ENCODE data around the gene CCNC.

CCNC gene, protein sequence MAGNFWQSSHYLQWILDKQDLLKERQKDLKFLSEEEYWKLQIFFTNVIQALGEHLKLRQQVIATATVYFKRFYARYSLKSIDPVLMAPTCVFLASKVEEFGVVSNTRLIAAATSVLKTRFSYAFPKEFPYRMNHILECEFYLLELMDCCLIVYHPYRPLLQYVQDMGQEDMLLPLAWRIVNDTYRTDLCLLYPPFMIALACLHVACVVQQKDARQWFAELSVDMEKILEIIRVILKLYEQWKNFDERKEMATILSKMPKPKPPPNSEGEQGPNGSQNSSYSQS

GRCh38 chr6:99568103-99568933 is at the start of gene CCNC:
CCNC (minus strand) TSS chr6:99568660; CDS start chr6:99568527, 133 bp downstream.
- Histone ChIP-seq H3K4me3 (ENCODE audit: low read depth in 1 of 2, low read length in 1 of 2) (peak within 1 kb of the TSS; percentile 67 to 78), H3K9me3 (no peaks in the 10 kb centered on the region), H3K4me1 (ENCODE audit: control insufficient read depth in 1 of 2, insufficient read depth in 1 of 2, low read depth in 1 of 2, low read length in 1 of 2) (peaks cover 7% of the 10 kb centered on the region in 2 experiments), H3K27me3 (no peaks in the 10 kb centered on the region), H3K27ac (peak within 1 kb of the TSS; percentile 69), H3K36me3 (no peaks in the 10 kb centered on the region)
- TF ChIP-seq, protein P1, sequence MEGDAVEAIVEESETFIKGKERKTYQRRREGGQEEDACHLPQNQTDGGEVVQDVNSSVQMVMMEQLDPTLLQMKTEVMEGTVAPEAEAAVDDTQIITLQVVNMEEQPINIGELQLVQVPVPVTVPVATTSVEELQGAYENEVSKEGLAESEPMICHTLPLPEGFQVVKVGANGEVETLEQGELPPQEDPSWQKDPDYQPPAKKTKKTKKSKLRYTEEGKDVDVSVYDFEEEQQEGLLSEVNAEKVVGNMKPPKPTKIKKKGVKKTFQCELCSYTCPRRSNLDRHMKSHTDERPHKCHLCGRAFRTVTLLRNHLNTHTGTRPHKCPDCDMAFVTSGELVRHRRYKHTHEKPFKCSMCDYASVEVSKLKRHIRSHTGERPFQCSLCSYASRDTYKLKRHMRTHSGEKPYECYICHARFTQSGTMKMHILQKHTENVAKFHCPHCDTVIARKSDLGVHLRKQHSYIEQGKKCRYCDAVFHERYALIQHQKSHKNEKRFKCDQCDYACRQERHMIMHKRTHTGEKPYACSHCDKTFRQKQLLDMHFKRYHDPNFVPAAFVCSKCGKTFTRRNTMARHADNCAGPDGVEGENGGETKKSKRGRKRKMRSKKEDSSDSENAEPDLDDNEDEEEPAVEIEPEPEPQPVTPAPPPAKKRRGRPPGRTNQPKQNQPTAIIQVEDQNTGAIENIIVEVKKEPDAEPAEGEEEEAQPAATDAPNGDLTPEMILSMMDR (IDR thresholded peaks at IDR 0.05), result no peak

DNA sequence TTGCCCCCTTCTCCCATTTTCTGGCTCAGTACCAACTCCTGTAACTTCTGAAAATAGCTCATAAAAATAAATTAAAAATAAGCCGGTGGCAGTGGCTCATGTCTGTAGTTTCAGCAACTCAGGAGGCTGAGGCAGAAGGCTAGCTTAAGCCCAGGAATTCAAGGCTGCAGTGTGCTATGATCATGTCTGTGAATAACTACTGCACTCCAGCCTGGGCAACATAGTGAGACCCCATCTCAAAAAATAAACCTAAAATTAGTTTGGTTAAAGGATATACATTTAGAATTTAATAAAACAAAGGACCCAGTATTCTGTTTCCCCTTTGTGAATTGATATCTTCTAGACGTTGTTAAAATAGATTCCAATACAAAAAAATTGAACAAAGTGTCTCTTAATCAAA is 48.7 kb upstream of the CCNC start:
- TF ChIP-seq, protein P1 (IDR thresholded peaks at IDR 0.05), result no peak
- Histone ChIP-seq H3K4me3 (ENCODE audit: low read depth in 1 of 2, low read length in 1 of 2) (no peak overlapping the region), H3K9me3 (no peaks in the 10 kb centered on the region), H3K27ac (no peak overlapping the region), H3K36me3 (no peaks in the 10 kb centered on the region), H3K27me3 (peaks cover 100% of the 10 kb centered on the region), H3K4me1 (ENCODE audit: control insufficient read depth in 1 of 2, insufficient read depth in 1 of 2, low read depth in 1 of 2, low read length in 1 of 2) (peaks cover 16 to 20% of the 10 kb centered on the region in 2 experiments)

DNA sequence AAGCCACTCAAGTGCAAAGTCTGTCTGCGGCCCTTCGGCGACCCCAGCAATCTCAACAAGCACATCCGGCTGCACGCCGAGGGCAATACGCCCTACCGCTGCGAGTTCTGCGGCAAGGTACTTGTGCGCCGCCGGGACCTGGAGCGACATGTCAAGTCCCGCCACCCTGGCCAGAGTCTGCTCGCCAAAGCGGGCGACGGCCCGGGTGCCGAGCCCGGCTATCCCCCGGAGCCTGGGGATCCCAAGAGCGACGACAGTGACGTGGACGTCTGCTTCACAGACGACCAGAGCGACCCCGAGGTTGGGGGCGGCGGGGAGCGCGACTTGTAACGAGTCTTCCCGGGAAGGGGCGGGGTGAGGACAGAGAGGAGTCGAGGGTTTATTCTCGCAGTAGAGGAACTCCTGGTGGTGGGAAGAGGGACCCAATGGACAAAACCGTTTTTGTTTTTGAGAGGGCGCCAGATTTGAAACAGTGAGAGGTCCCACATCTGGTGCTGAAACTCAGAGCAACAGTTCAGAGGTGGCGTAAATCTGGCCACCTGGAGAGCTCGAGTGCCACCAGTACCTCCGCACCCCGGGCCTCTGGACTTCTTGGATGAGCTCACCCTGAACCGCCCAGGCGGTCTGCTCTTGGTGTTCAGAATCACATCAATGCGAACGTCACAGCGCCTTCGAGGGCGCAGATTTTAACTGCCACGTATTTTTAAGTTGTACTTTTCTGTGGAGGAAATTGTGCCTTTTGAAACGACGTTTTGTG is 46.1 kb upstream of the CCNC start:
- TF ChIP-seq, protein P1 (IDR thresholded peaks at IDR 0.05), result no peak
- no peak overlapping the region for H3K27ac ChIP-seq
- no peaks in the 10 kb centered on the region for H3K9me3 ChIP-seq
- peaks cover 100% of the 10 kb centered on the region for H3K27me3 ChIP-seq
- H3K4me3 ChIP-seq (ENCODE audit: low read depth in 1 of 2, low read length in 1 of 2), result peak overlapping the region; percentile 15 to 42
- H3K36me3 ChIP-seq, result no peaks in the 10 kb centered on the region
- H3K4me1 ChIP-seq (ENCODE audit: control insufficient read depth in 1 of 2, insufficient read depth in 1 of 2, low read depth in 1 of 2, low read length in 1 of 2), result peaks cover 16 to 20% of the 10 kb centered on the region in 2 experiments

GRCh38 chr6:99613705-99614429 is 45.4 kb upstream of the CCNC start:
- H3K4me1 ChIP-seq (ENCODE audit: control insufficient read depth in 1 of 2, insufficient read depth in 1 of 2, low read depth in 1 of 2, low read length in 1 of 2), result peaks cover 16 to 20% of the 10 kb centered on the region in 2 experiments
- H3K27me3 ChIP-seq, result peaks cover 100% of the 10 kb centered on the region
- H3K9me3 ChIP-seq, result no peaks in the 10 kb centered on the region
- H3K27ac ChIP-seq, result no peak overlapping the region
- TF ChIP-seq, protein P1 (IDR thresholded peaks at IDR 0.05), result no peak
- no peaks in the 10 kb centered on the region for H3K36me3 ChIP-seq
- H3K4me3 ChIP-seq (ENCODE audit: low read depth in 1 of 2, low read length in 1 of 2), result peak overlapping the region; percentile 15 to 42

GRCh38 chr6:99613409-99613704 is 44.9 kb upstream of the CCNC start:
- Histone ChIP-seq H3K27ac (no peak overlapping the region), H3K36me3 (no peaks in the 10 kb centered on the region), H3K9me3 (no peaks in the 10 kb centered on the region), H3K4me1 (ENCODE audit: control insufficient read depth in 1 of 2, insufficient read depth in 1 of 2, low read depth in 1 of 2, low read length in 1 of 2) (peaks cover 16 to 20% of the 10 kb centered on the region in 2 experiments), H3K4me3 (ENCODE audit: low read depth in 1 of 2, low read length in 1 of 2) (peak overlapping the region in 1 of 2 experiments; percentile 42), H3K27me3 (peaks cover 100% of the 10 kb centered on the region)
- TF ChIP-seq, protein P1 (IDR thresholded peaks at IDR 0.05), result no peak

All from neutrophil (primary cell).